PC-9 (cell line): ENCODE data around the gene ASB1.

Experiments
- EZH2 ChIP-seq: fragments of 200-600 bp; sonication (generic); IDR thresholded peaks from 2 replicates; pipeline ENCODE4 v1.8.0; 2017; ENCODE audit warnings: antibody characterized with exemption, low read depth
- TF ChIP-seq, protein P1 (sequence below): fragments of 200-600 bp; sonication (generic); conservative IDR thresholded peaks from 2 replicates; pipeline ENCODE4 v1.6.1; 2017; ENCODE audit warnings: mixed run types, antibody characterized with exemption, mild to moderate bottlenecking, moderate library complexity

DNA sequence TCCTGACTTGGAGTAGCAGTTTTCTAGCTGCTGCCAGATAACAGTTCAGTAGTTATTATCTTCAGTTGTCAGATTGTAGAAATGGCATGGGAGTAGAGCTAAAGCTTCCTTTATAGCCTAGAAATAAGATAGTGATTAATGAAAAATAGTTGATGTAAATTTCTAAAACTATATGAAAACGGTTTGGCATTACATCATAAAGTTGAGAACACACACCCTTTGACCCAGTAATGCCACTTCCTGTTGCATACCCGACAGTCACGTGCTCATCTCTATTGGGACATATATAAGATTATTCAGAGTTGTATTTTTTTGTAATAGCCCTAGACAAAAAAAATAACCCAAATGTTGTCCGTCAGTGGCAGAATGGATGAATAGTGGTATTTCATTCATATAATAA is 39.4 kb upstream of the ASB1 start:
- TF ChIP-seq EZH2, result no peak
- TF ChIP-seq, protein P1, sequence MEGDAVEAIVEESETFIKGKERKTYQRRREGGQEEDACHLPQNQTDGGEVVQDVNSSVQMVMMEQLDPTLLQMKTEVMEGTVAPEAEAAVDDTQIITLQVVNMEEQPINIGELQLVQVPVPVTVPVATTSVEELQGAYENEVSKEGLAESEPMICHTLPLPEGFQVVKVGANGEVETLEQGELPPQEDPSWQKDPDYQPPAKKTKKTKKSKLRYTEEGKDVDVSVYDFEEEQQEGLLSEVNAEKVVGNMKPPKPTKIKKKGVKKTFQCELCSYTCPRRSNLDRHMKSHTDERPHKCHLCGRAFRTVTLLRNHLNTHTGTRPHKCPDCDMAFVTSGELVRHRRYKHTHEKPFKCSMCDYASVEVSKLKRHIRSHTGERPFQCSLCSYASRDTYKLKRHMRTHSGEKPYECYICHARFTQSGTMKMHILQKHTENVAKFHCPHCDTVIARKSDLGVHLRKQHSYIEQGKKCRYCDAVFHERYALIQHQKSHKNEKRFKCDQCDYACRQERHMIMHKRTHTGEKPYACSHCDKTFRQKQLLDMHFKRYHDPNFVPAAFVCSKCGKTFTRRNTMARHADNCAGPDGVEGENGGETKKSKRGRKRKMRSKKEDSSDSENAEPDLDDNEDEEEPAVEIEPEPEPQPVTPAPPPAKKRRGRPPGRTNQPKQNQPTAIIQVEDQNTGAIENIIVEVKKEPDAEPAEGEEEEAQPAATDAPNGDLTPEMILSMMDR, result no peak
